Vagina (tissue), 2 donors: ENCODE measurements around the gene GCSAM. TPM values are rescaled to one million over a fixed set of nuclear protein-coding genes. Genes with fewer than 3 reads are reported as not detected.

Experiments
- DNase-seq, 2 donors: peaks; one replicate each; pipeline ENCODE4 v3.0.0-alpha.2; 2017; ENCODE audit errors: extremely low spot score in 2 of 2
- H3K27ac ChIP-seq: fragments of 200-600 bp; sonication (generic); one replicate; pipeline ENCODE4 v1.5.1; 2019
- H3K27me3 ChIP-seq: fragments of 200-600 bp; sonication (generic); one replicate; pipeline ENCODE4 v1.5.1; 2019
- H3K36me3 ChIP-seq, 2 donors: fragments of 200-600 bp; sonication (generic); one replicate each; pipeline ENCODE4 v1.5.1; 2017 to 2019
- H3K4me1 ChIP-seq: fragments of 200-600 bp; sonication (generic); one replicate; pipeline ENCODE4 v1.5.1; 2019
- H3K4me3 ChIP-seq, 2 donors: fragments of 200-600 bp; sonication (generic); 1 replicate in 1 of 2; 2 replicates in 1 of 2; pipeline ENCODE4 v1.5.1; 2016 to 2019
- H3K9me3 ChIP-seq: fragments of 200-600 bp; sonication (generic); one replicate; pipeline ENCODE4 v1.5.1; 2019
- POLR2A ChIP-seq, 2 donors: fragments of 450-650 bp; IDR thresholded peaks; one replicate each; pipeline ENCODE4 v1.6.1; 2017; ENCODE audit warnings: antibody characterized with exemption in 2 of 2, mild to moderate bottlenecking in 2 of 2, moderate library complexity in 2 of 2
- POLR2AphosphoS5 ChIP-seq, 2 donors: sonication (generic); formaldehyde crosslinking; IDR thresholded peaks; one replicate each; pipeline ENCODE4 v1.9.0; 2017; ENCODE audit warnings: antibody characterized with exemption in 2 of 2, mild to moderate bottlenecking in 2 of 2, low read depth in 1 of 2; ENCODE audit not compliant: insufficient read depth in 1 of 2
- intact Hi-C: fragments of 100-400 bp; cut with DNase I; formaldehyde crosslinking; loops from one replicate; pipeline ENCODE4 v1.15.1; 2023
- total RNA-seq: library from RNA; depleted of rRNA; stranded (reverse); fragments of >200 nt; gene quantifications from one replicate; pipeline ENCODE4 v1.2.3, GENCODE V29; 2016
- TF ChIP-seq, protein P1 (sequence below), 3 experiments: fragments of 450-650 bp in 2 of 3; fragments of 200-600 bp in 1 of 3; sonication (generic) in 1 of 3; IDR thresholded peaks; one replicate each; pipeline ENCODE4 v1.5.1; 2017 to 2019; ENCODE audit warnings: antibody characterized with exemption in 3 of 3, mild to moderate bottlenecking in 2 of 3, moderate library complexity in 2 of 3

Gene GCSAM
- total RNA-seq, 1 donor from 2014 or later: 1.5 TPM

DNA sequence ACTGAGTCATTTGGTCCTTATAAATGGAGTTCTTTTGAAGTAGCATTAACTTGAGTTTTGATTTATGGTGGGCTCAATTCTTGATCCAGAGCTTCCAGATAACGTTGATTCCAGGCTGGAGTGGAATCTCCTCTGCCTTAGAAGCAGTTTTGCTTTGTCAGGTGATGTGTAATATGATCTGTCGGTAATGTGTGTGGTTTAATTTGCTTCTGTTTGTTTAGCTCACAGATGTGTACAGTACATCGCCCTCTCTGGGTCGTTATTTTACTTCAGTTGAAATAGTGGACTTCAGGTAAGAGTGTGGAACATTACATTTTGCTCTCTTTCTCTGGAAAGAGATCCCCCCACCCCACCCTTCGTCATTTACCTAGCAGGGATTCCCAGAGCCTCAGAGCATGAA is 23.7 kb downstream of the GCSAM start:
- no peak for DNase-seq
- Histone ChIP-seq H3K9me3 (no peaks in the 10 kb centered on the region), H3K27ac (no peak overlapping the region), H3K4me1 (no peaks in the 10 kb centered on the region), H3K27me3 (no peaks in the 10 kb centered on the region), H3K4me3 (no peak overlapping the region), H3K36me3 (no peaks in the 10 kb centered on the region)
- intact Hi-C loops: no loop called here
- TF ChIP-seq POLR2A (IDR thresholded peaks at IDR 0.05): no peak
- TF ChIP-seq POLR2AphosphoS5 (IDR thresholded peaks at IDR 0.05; ENCODE audit: insufficient read depth in 1 of 2, low read depth in 1 of 2): no peak
- TF ChIP-seq, protein P1, sequence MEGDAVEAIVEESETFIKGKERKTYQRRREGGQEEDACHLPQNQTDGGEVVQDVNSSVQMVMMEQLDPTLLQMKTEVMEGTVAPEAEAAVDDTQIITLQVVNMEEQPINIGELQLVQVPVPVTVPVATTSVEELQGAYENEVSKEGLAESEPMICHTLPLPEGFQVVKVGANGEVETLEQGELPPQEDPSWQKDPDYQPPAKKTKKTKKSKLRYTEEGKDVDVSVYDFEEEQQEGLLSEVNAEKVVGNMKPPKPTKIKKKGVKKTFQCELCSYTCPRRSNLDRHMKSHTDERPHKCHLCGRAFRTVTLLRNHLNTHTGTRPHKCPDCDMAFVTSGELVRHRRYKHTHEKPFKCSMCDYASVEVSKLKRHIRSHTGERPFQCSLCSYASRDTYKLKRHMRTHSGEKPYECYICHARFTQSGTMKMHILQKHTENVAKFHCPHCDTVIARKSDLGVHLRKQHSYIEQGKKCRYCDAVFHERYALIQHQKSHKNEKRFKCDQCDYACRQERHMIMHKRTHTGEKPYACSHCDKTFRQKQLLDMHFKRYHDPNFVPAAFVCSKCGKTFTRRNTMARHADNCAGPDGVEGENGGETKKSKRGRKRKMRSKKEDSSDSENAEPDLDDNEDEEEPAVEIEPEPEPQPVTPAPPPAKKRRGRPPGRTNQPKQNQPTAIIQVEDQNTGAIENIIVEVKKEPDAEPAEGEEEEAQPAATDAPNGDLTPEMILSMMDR (IDR thresholded peaks at IDR 0.05): no peak

DNA sequence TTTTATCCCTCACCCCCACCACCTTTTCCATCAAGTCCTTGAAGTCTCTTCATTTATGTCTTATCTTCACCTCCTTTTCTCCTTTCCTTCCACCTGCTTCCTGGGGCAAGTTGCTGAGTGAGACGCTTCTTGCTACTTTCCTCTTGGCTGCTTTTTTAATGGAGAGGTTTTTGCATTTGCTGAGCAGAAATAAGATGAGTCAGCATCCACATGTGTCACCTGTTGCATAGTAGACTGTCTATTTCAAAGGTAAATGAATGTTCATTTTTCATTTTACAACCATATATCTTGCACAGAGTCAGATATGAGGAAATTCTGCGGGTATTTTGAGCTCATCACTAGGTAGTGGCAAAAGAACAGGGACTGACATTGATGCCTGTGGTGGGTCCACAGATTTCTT is 28.3 kb downstream of the GCSAM start:
- TF ChIP-seq POLR2AphosphoS5 (IDR thresholded peaks at IDR 0.05; ENCODE audit: insufficient read depth in 1 of 2, low read depth in 1 of 2) (no peak), POLR2A (IDR thresholded peaks at IDR 0.05) (no peak)
- TF ChIP-seq, protein P1 (IDR thresholded peaks at IDR 0.05): no peak
- H3K9me3 ChIP-seq: no peaks in the 10 kb centered on the region
- H3K4me1 ChIP-seq: no peaks in the 10 kb centered on the region
- no peaks in the 10 kb centered on the region for H3K27me3 ChIP-seq
- no peak for DNase-seq
- intact Hi-C loops: no loop called here
- no peak overlapping the region for H3K4me3 ChIP-seq
- no peak overlapping the region for H3K27ac ChIP-seq
- H3K36me3 ChIP-seq: no peaks in the 10 kb centered on the region

DNA sequence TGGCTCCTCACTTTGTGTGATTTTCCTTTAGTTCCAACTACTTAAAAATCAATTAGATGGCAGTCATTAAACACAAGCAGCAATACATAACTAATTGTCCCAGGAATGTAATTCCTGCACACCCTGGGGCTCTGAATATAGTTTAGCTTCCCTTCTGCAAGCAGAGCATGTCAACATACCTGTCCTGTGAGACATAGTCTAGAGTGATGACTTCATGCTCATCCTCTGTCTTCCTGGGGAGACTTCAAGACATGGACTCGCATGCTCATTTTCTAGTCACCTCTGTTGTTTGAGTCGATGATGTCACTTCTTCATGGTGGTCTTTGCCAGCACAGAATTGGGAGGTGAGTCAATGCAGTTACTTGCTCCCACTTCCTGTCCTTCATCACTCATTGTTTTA is 31.1 kb downstream of the GCSAM start:
- Histone ChIP-seq H3K36me3 (no peaks in the 10 kb centered on the region), H3K9me3 (no peaks in the 10 kb centered on the region), H3K4me1 (no peaks in the 10 kb centered on the region), H3K4me3 (no peak overlapping the region), H3K27ac (no peak overlapping the region), H3K27me3 (no peaks in the 10 kb centered on the region)
- DNase-seq: no peak
- TF ChIP-seq POLR2A (IDR thresholded peaks at IDR 0.05) (no peak), POLR2AphosphoS5 (IDR thresholded peaks at IDR 0.05; ENCODE audit: insufficient read depth in 1 of 2, low read depth in 1 of 2) (no peak)
- TF ChIP-seq, protein P1 (IDR thresholded peaks at IDR 0.05): no peak
- intact Hi-C loops: no loop called here

DNA sequence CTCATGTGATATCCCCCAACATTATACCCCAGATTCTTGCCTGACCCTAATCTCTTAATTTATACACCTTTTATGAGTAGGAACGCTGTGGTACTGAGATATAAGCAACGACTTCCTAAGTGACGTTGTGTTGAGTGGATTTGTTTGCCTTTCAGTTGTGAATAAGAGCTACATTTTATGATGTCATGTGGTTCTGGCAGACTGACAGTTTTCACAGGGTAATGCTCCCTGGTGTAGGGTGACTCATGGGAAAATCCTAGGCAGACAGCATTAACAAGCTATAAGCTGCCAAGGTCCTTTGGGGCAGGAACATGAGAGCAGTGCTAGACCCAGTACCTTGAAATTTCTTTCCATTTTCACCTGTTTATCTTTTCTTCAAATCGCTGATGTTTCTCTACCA is 35.7 kb downstream of the GCSAM start:
- Histone ChIP-seq H3K4me3 (no peak overlapping the region), H3K27ac (no peak overlapping the region), H3K4me1 (no peaks in the 10 kb centered on the region), H3K27me3 (no peaks in the 10 kb centered on the region), H3K9me3 (no peaks in the 10 kb centered on the region), H3K36me3 (no peaks in the 10 kb centered on the region)
- DNase-seq: no peak
- intact Hi-C loops: no loop called here
- TF ChIP-seq POLR2AphosphoS5 (IDR thresholded peaks at IDR 0.05; ENCODE audit: insufficient read depth in 1 of 2, low read depth in 1 of 2) (peak in 1 of 2 donors; percentile 58), POLR2A (IDR thresholded peaks at IDR 0.05) (no peak)
- TF ChIP-seq, protein P1 (IDR thresholded peaks at IDR 0.05): no peak

DNA sequence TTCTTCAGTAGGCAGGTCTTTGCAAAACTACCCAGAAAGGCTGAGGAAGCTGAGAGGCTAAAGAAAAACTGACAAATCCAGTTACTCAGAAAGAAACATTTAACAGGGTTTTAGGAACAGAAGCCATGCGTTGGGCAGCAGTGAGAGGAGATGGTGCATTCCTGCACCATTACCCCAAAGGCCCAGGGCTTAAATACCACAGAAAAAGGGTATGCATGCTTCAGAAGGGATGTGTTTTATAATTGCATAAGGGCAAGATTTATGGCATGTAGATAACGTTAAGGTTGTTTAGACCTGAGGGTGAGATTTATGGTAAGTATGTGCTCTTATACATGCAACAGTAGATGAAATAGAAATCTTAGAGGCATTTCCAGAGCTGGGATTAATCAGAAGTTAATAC is 36.9 kb downstream of the GCSAM start:
- TF ChIP-seq POLR2A (IDR thresholded peaks at IDR 0.05) (no peak), POLR2AphosphoS5 (IDR thresholded peaks at IDR 0.05; ENCODE audit: insufficient read depth in 1 of 2, low read depth in 1 of 2) (no peak)
- TF ChIP-seq, protein P1 (IDR thresholded peaks at IDR 0.05): no peak
- Histone ChIP-seq H3K4me3 (no peak overlapping the region), H3K4me1 (no peaks in the 10 kb centered on the region), H3K36me3 (no peaks in the 10 kb centered on the region), H3K9me3 (no peaks in the 10 kb centered on the region), H3K27me3 (no peaks in the 10 kb centered on the region), H3K27ac (no peak overlapping the region)
- intact Hi-C loops: no loop called here
- DNase-seq: no peak
